Spleen (tissue), 7 donors: ENCODE measurements around the gene ST6GALNAC3.

Experiments used
- POLR2AphosphoS5 ChIP-seq, 3 donors: sonication (generic); formaldehyde crosslinking; IDR thresholded peaks; one replicate each; pipeline ENCODE4 v1.5.1; 2017; ENCODE audit warnings: antibody characterized with exemption in 3 of 3
- TF ChIP-seq, protein P1 (sequence below), 11 experiments: fragments of 200-600 bp in 7 of 11; fragments of 450-650 bp in 4 of 11; sonication (generic) in 4 of 11; IDR thresholded peaks in 8 of 11; conservative IDR thresholded peaks in 3 of 11; 1 replicate in 7 of 11; 2 replicates in 4 of 11; pipeline versions ENCODE4 v1.4.0 to v1.8.0; 2016 to 2021; ENCODE audit warnings: antibody characterized with exemption in 11 of 11, inconsistent platforms in 4 of 11, mild to moderate bottlenecking in 1 of 11
- donor health status: DM: no; HTN: no; CAD: no; lungs with moderate emphysema.
- donor health status: DM: no; HTN: no; CAD: no.
- donor health status: DM: no; HTN: no; CAD: no.

DNA sequence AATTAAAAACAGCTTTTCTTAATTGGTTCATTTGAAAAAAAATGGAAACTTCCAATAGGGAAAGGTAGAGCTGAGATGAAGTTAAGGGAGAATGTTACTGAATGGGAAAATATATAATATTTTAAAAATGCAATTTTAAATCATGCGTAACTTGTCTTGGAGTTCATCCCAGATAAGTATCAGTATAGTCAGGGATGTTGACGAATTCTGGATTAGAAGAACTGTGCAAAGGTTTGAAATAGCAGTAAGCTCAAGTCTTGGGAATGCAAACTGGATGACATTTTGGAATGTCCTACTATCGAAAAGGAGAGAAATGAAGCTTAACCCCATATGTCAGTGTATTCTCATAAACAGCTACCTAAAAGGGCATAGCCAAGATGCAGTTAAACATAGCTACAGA lies 4.0 kb upstream of the ST6GALNAC3 start:
- TF ChIP-seq, protein P1, sequence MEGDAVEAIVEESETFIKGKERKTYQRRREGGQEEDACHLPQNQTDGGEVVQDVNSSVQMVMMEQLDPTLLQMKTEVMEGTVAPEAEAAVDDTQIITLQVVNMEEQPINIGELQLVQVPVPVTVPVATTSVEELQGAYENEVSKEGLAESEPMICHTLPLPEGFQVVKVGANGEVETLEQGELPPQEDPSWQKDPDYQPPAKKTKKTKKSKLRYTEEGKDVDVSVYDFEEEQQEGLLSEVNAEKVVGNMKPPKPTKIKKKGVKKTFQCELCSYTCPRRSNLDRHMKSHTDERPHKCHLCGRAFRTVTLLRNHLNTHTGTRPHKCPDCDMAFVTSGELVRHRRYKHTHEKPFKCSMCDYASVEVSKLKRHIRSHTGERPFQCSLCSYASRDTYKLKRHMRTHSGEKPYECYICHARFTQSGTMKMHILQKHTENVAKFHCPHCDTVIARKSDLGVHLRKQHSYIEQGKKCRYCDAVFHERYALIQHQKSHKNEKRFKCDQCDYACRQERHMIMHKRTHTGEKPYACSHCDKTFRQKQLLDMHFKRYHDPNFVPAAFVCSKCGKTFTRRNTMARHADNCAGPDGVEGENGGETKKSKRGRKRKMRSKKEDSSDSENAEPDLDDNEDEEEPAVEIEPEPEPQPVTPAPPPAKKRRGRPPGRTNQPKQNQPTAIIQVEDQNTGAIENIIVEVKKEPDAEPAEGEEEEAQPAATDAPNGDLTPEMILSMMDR (IDR thresholded peaks at IDR 0.05 in 8 of 11, conservative IDR thresholded peaks at IDR 0.05 in 3 of 11) = no peak
- TF ChIP-seq POLR2AphosphoS5 (IDR thresholded peaks at IDR 0.05) = no peak
